SU-DHL-6 (cell line): ENCODE measurements around the gene IQGAP3.
"Not testable (repeated sequence)": the region's sequence is repeated elsewhere in the genome, so short reads cannot be mapped to it uniquely, and the experiment has no call there.

Experiments used
- CTCF ChIP-seq: fragments of 200-600 bp; sonication (generic); IDR thresholded peaks from one replicate; pipeline ENCODE4 v1.5.1; 2017; ENCODE audit warnings: antibody characterized with exemption, mild to moderate bottlenecking, low read length, moderate library complexity; ENCODE audit not compliant: insufficient read depth, poor library complexity, severe bottlenecking
- EZH2phosphoT487 ChIP-seq: fragments of 200-600 bp; sonication (generic), shearing (Covaris generic); conservative IDR thresholded peaks from 2 replicates; pipeline ENCODE4 v1.6.1; 2018; ENCODE audit warnings: mild to moderate bottlenecking, antibody characterized with exemption, low read length, moderate library complexity, mixed read lengths

- TF ChIP-seq CTCF, EZH2phosphoT487: not testable (repeated sequence)
Observed at GRCh38 chr1:156610072-156610471, 37.7 kb upstream of the IQGAP3 start.
